Measurements from ENCODE around the gene TNFRSF12A. TPM values are rescaled to one million over a fixed set of nuclear protein-coding genes. Genes with fewer than 3 reads are reported as not detected.
A peak's percentile ranks its signal among the peaks of the same experiment; 100 is the strongest.

The TNFRSF12A gene
- total RNA-seq, 1 donor from 2014 or later = 0.47 TPM

DNA sequence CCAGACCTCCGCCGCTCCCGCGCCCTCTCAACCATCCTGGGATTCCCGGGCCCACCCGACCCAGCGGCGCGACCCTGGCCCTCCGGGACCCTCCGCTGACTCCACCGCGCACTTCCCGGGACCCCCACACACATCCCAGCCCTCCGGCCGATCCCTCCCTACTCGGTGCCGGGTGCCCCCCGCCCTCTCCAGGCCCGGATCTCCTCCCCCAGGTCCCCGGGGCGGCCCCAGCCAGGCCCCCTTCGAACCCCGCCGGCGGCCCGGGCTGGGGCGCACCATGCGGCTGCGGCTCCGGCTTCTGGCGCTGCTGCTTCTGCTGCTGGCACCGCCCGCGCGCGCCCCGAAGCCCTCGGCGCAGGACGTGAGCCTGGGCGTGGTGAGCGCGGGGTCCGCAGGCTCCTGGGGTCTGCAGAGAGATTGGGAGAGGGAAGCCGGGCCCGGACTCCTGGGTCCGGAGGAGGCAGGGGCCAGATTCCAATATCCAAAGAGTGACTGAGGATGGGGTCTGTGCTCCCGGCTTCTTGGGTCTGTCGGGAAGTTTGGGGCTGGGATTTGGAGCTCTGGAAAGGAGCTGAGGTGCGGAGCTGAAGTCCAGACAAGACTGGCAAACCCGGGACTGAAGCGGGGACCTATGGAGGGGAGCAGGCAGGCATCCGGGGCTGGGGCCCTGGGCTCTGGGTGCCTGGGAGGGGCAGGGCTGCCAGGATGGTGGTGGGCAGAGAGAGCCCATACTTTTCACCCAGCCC, 26.6 kb downstream of the TNFRSF12A start:
- DNase-seq = no peak
- Mint-ChIP-seq H3K4me3 (peak overlapping the region; percentile 56), H3K27me3 (peaks cover 38% of the 10 kb centered on the region), H3K4me1 (peaks cover 11% of the 10 kb centered on the region), H3K9me3 (no peaks in the 10 kb centered on the region), H3K27ac (no peak overlapping the region), H3K36me3 (ENCODE audit: low read depth) (no peaks in the 10 kb centered on the region)
- CTCF ChIA-PET = no interaction called here
- intact Hi-C loops (cut with micrococcal nuclease) = loop anchor here (1.0 to 2.0 kb wide), 2 partner anchors 12 to 16 kb away; no protein-coding TSS in a partner anchor
- TF ChIP-seq, protein P1, sequence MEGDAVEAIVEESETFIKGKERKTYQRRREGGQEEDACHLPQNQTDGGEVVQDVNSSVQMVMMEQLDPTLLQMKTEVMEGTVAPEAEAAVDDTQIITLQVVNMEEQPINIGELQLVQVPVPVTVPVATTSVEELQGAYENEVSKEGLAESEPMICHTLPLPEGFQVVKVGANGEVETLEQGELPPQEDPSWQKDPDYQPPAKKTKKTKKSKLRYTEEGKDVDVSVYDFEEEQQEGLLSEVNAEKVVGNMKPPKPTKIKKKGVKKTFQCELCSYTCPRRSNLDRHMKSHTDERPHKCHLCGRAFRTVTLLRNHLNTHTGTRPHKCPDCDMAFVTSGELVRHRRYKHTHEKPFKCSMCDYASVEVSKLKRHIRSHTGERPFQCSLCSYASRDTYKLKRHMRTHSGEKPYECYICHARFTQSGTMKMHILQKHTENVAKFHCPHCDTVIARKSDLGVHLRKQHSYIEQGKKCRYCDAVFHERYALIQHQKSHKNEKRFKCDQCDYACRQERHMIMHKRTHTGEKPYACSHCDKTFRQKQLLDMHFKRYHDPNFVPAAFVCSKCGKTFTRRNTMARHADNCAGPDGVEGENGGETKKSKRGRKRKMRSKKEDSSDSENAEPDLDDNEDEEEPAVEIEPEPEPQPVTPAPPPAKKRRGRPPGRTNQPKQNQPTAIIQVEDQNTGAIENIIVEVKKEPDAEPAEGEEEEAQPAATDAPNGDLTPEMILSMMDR (IDR thresholded peaks at IDR 0.05) = no peak
- no peak for ATAC-seq (ENCODE audit: low read depth)
- POLR2A ChIA-PET = interaction anchor here (1.3 kb wide), 1 partner anchor 12 kb away, joined by 5 read pairs; no protein-coding TSS in a partner anchor

DNA sequence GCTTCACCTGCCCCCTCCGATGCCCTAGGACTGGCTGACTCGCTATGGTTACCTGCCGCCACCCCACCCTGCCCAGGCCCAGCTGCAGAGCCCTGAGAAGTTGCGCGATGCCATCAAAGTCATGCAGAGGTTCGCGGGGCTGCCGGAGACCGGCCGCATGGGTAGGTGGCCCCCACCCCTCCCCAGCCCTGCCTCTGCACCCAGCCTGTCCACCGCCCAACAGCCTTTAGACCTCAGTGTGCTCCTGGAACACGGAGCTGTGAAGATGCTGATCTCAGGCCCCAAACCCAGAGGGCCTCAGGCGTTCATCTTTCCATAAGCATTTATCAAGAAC, 27.2 kb downstream of the TNFRSF12A start:
- DNase-seq (no peak), ATAC-seq (ENCODE audit: low read depth) (no peak)
- intact Hi-C loops (cut with micrococcal nuclease) = loop anchor here (2.0 kb wide), 1 partner anchor 17 kb away; no protein-coding TSS in a partner anchor
- TF ChIP-seq, protein P1 (IDR thresholded peaks at IDR 0.05) = no peak
- Mint-ChIP-seq H3K4me1 (peaks cover 11% of the 10 kb centered on the region), H3K9me3 (no peaks in the 10 kb centered on the region), H3K27me3 (peaks cover 35% of the 10 kb centered on the region), H3K4me3 (peak overlapping the region; percentile 56), H3K36me3 (ENCODE audit: low read depth) (no peaks in the 10 kb centered on the region), H3K27ac (no peak overlapping the region)
- CTCF ChIA-PET = no interaction called here
- POLR2A ChIA-PET = interaction anchor here (1.3 kb wide), 1 partner anchor 12 kb away, joined by 5 read pairs; no protein-coding TSS in a partner anchor

DNA sequence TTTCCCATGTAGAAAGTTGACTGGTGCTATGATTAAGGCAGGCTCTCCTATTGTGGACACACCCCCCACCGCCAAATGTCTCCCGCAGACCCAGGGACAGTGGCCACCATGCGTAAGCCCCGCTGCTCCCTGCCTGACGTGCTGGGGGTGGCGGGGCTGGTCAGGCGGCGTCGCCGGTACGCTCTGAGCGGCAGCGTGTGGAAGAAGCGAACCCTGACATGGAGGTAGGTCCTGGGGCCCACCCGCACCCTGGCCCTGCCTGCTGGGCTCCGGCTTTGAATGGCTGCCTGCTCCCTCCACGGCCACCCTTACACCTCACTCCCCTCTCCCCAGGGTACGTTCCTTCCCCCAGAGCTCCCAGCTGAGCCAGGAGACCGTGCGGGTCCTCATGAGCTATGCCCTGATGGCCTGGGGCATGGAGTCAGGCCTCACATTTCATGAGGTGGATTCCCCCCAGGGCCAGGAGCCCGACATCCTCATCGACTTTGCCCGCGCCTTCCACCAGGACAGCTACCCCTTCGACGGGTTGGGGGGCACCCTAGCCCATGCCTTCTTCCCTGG, 29.8 kb downstream of the TNFRSF12A start:
- Mint-ChIP-seq H3K27ac (no peak overlapping the region), H3K4me1 (peaks cover 19% of the 10 kb centered on the region), H3K36me3 (ENCODE audit: low read depth) (no peaks in the 10 kb centered on the region), H3K9me3 (no peaks in the 10 kb centered on the region), H3K4me3 (no peak overlapping the region), H3K27me3 (peaks cover 18% of the 10 kb centered on the region)
- ChIA-PET POLR2A (interaction anchor here (0.6 kb wide), 1 partner anchor 8 kb away, joined by 4 read pairs; no protein-coding TSS in a partner anchor), CTCF (no interaction called here)
- ATAC-seq (ENCODE audit: low read depth) = no peak
- DNase-seq = no peak
- TF ChIP-seq, protein P1 (IDR thresholded peaks at IDR 0.05) = no peak
- intact Hi-C loops (cut with micrococcal nuclease) = no loop called here

DNA sequence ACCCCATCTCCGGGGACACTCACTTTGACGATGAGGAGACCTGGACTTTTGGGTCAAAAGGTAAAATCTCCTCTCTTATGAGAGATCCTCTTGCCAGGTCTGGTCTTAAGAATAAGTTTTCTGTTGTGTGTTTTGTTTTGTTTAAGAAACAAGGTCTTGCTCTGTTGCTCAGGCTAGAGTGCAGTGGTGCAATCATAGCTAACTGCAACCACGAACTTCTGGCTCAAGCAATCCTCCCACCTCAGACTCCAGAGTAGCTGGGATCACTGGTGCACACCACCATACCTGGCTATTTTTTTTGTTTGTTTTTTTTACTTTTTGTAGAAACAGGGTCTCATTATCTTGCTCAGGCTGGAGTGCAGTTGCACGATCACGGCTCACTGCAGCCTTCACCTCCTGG, 30.3 kb downstream of the TNFRSF12A start:
- ChIA-PET CTCF (no interaction called here), POLR2A (interaction anchor here (0.6 to 0.7 kb wide), 2 partner anchors 8 to 9 kb away, joined by 3 to 4 read pairs; no protein-coding TSS in a partner anchor)

DNA sequence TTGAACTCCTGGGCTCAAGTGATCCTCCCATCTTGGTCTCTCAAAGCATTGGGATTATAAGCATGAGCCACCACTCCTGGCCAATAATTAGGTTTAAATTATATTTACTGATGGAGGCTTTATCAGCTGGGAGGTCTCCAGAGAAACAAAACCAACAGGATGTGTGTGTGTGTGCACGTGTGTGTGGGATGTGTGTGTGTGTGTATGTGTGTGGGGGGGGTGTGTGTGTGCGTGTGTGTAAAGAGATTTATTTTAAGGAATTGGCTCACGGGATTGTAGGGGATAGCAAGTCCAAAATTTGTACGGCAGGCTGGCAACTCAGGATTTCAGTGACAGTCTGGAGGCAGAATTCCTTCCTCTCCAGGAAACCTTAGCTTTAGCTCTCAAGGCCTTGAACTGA, 30.8 kb downstream of the TNFRSF12A start:
- Mint-ChIP-seq H3K27me3 (peaks cover 14% of the 10 kb centered on the region), H3K36me3 (ENCODE audit: low read depth) (no peaks in the 10 kb centered on the region), H3K4me3 (no peak overlapping the region), H3K27ac (no peak overlapping the region), H3K4me1 (peaks cover 19% of the 10 kb centered on the region), H3K9me3 (no peaks in the 10 kb centered on the region)
- DNase-seq = no peak
- ChIA-PET POLR2A (interaction anchor here (0.7 kb wide), 1 partner anchor 9 kb away, joined by 3 read pairs; no protein-coding TSS in a partner anchor), CTCF (no interaction called here)
- no peak for ATAC-seq (ENCODE audit: low read depth)
- TF ChIP-seq, protein P1 (IDR thresholded peaks at IDR 0.05) = no peak
- intact Hi-C loops (cut with micrococcal nuclease) = no loop called here

More for the DNA sequence above, 30.3 kb downstream of the TNFRSF12A start:
- peaks cover 14% of the 10 kb centered on the region for H3K27me3 Mint-ChIP-seq
- no peaks in the 10 kb centered on the region for H3K36me3 Mint-ChIP-seq (ENCODE audit: low read depth)
- no peaks in the 10 kb centered on the region for H3K9me3 Mint-ChIP-seq
- ATAC-seq (ENCODE audit: low read depth) (no peak), DNase-seq (no peak)
- no peak overlapping the region for H3K4me3 Mint-ChIP-seq
- TF ChIP-seq, protein P1 (IDR thresholded peaks at IDR 0.05) = no peak
- no peak overlapping the region for H3K27ac Mint-ChIP-seq
- intact Hi-C loops (cut with micrococcal nuclease) = no loop called here
- H3K4me1 Mint-ChIP-seq = peaks cover 19% of the 10 kb centered on the region

Measured in activated B cell treated with CpG ODN at 0.5 μM for 24 hours (primary cell).